Endothelial cell (in vitro differentiated cells): ENCODE results near the gene PNMA8C. TPM values are rescaled to one million over a fixed set of nuclear protein-coding genes. Genes with fewer than 3 reads are reported as not detected.

Experiments
- DNase-seq: peaks from one replicate; pipeline ENCODE4 v3.0.0; 2021; ENCODE audit warnings: low spot score
- H3K27ac Mint-ChIP-seq: one replicate; pipeline ENCODE4 v1.8.0; 2021; ENCODE audit warnings: mixed read lengths, inconsistent platforms; ENCODE audit not compliant: unreplicated experiment
- H3K27me3 Mint-ChIP-seq: one replicate; pipeline ENCODE4 v1.8.0; 2021; ENCODE audit warnings: mild to moderate bottlenecking, moderate library complexity, mixed read lengths, inconsistent platforms; ENCODE audit not compliant: unreplicated experiment
- H3K36me3 Mint-ChIP-seq: one replicate; pipeline ENCODE4 v1.8.0; 2021; ENCODE audit warnings: mild to moderate bottlenecking, low read depth, mixed read lengths, inconsistent platforms; ENCODE audit not compliant: unreplicated experiment
- H3K4me1 Mint-ChIP-seq: one replicate; pipeline ENCODE4 v1.8.0; 2021; ENCODE audit warnings: mild to moderate bottlenecking, mixed read lengths, inconsistent platforms; ENCODE audit not compliant: unreplicated experiment
- H3K4me3 Mint-ChIP-seq: one replicate; pipeline ENCODE4 v1.8.0; 2021; ENCODE audit warnings: mild to moderate bottlenecking, mixed read lengths, inconsistent platforms; ENCODE audit not compliant: unreplicated experiment
- H3K9me3 Mint-ChIP-seq: one replicate; pipeline ENCODE4 v1.8.0; 2021; ENCODE audit warnings: mixed read lengths, inconsistent platforms; ENCODE audit not compliant: unreplicated experiment
- CTCF ChIP-seq: fragments of 200-600 bp; sonication (generic); IDR thresholded peaks from one replicate; pipeline ENCODE4 v1.5.0; 2021; ENCODE audit warnings: antibody characterized with exemption; ENCODE audit not compliant: unreplicated experiment
- long read RNA-seq: library from polyadenylated mRNA; unstranded; transcript quantifications from one replicate; pipeline ENCODE4 v2.0.0, GENCODE V29; 2020; ENCODE audit not compliant: unreplicated experiment
- total RNA-seq: library from RNA; stranded (reverse); fragmentation: NEBNext Ultra II Directional; extraction: Animal tissue kit (Norgen Biotek cat#: 25700); gene quantifications from one replicate; pipeline ENCODE4 v1.2.1, GENCODE V29; 2021; ENCODE audit not compliant: unreplicated experiment

Gene PNMA8C
- total RNA-seq, result 0.41 TPM
- long read RNA-seq, result 0 reads

GRCh38 chr19:46428239-46429135 lies at the start of gene PNMA8C:
PNMA8C (minus strand) TSS chr19:46428936; CDS start chr19:46428359, 577 bp downstream.
- peak within 1 kb of the TSS; percentile 16 for H3K27ac Mint-ChIP-seq
- TF ChIP-seq CTCF, result no peak
- peak within 1 kb of the TSS; percentile 60 for H3K4me3 Mint-ChIP-seq
- peaks cover 15% of the 10 kb centered on the region for H3K27me3 Mint-ChIP-seq
- H3K36me3 Mint-ChIP-seq, result no peaks in the 10 kb centered on the region
- DNase-seq, result peak; percentile 75
- H3K4me1 Mint-ChIP-seq, result peaks cover 15% of the 10 kb centered on the region
- H3K9me3 Mint-ChIP-seq, result no peaks in the 10 kb centered on the region

GRCh38 chr19:46475986-46476385 lies 47.2 kb upstream of the PNMA8C start:
- H3K27me3 Mint-ChIP-seq, result peaks cover 4% of the 10 kb centered on the region
- H3K36me3 Mint-ChIP-seq, result no peaks in the 10 kb centered on the region
- DNase-seq, result no peak
- H3K27ac Mint-ChIP-seq, result no peak overlapping the region
- no peak for TF ChIP-seq CTCF
- peaks cover 8% of the 10 kb centered on the region for H3K4me1 Mint-ChIP-seq
- H3K9me3 Mint-ChIP-seq, result no peaks in the 10 kb centered on the region
- no peak overlapping the region for H3K4me3 Mint-ChIP-seq

GRCh38 chr19:46474211-46474610 lies 45.5 kb upstream of the PNMA8C start:
- Mint-ChIP-seq H3K36me3 (peaks cover 3% of the 10 kb centered on the region), H3K9me3 (no peaks in the 10 kb centered on the region), H3K4me1 (peaks cover 9% of the 10 kb centered on the region), H3K27me3 (peaks cover 6% of the 10 kb centered on the region), H3K27ac (no peak overlapping the region), H3K4me3 (no peak overlapping the region)
- TF ChIP-seq CTCF, result no peak
- DNase-seq, result no peak

GRCh38 chr19:46472592-46472991 lies 43.9 kb upstream of the PNMA8C start:
- Mint-ChIP-seq H3K27me3 (peaks cover 6% of the 10 kb centered on the region), H3K9me3 (no peaks in the 10 kb centered on the region)

More at GRCh38 chr19:46472592-46472991, 43.9 kb upstream of the PNMA8C start:
- peaks cover 9% of the 10 kb centered on the region for H3K4me1 Mint-ChIP-seq
- no peak overlapping the region for H3K27ac Mint-ChIP-seq
- no peak for DNase-seq
- peak overlapping the region; percentile 47 for H3K4me3 Mint-ChIP-seq
- peaks cover 11% of the 10 kb centered on the region for H3K36me3 Mint-ChIP-seq
- no peak for TF ChIP-seq CTCF
